GM12891 (cell line): ENCODE data around the gene ELK3.

ENCODE experiments used
- DNase-seq: peaks from one replicate; pipeline ENCODE4 v3.0.0; 2011; ENCODE audit warnings: low spot score; ENCODE audit not compliant: insufficient read length
- FAIRE-seq: peaks from 2 replicates; lab custom pipeline; 2011; peaks lifted over from hg19 to GRCh38; lab: Jason Lieb, UNC
- PAX5 ChIP-seq: IDR thresholded peaks from 2 replicates; pipeline ENCODE4 v1.6.1; 2011; ENCODE audit warnings: low read length, moderate library complexity, mild to moderate bottlenecking; ENCODE audit not compliant: insufficient read depth, severe bottlenecking
- POLR2A ChIP-seq: IDR thresholded peaks from 2 replicates; pipeline ENCODE4 v1.6.1; 2011; ENCODE audit warnings: low read depth, low read length, control low read depth
- POLR2AphosphoS5 ChIP-seq: IDR thresholded peaks from 2 replicates; pipeline ENCODE4 v1.6.1; 2011; ENCODE audit warnings: low read depth, low read length, control low read depth
- POU2F2 ChIP-seq: IDR thresholded peaks from 2 replicates; pipeline ENCODE4 v1.6.1; 2011; ENCODE audit warnings: low read depth, mild to moderate bottlenecking, control low read depth, low read length, moderate library complexity
- SPI1 ChIP-seq: IDR thresholded peaks from 2 replicates; pipeline ENCODE4 v1.6.1; 2011; ENCODE audit warnings: low read depth, low read length, control low read depth
- TAF1 ChIP-seq: IDR thresholded peaks from 2 replicates; pipeline ENCODE4 v1.6.1; 2011; ENCODE audit warnings: low read depth, low read length, control low read depth

ELK3 gene

DNA sequence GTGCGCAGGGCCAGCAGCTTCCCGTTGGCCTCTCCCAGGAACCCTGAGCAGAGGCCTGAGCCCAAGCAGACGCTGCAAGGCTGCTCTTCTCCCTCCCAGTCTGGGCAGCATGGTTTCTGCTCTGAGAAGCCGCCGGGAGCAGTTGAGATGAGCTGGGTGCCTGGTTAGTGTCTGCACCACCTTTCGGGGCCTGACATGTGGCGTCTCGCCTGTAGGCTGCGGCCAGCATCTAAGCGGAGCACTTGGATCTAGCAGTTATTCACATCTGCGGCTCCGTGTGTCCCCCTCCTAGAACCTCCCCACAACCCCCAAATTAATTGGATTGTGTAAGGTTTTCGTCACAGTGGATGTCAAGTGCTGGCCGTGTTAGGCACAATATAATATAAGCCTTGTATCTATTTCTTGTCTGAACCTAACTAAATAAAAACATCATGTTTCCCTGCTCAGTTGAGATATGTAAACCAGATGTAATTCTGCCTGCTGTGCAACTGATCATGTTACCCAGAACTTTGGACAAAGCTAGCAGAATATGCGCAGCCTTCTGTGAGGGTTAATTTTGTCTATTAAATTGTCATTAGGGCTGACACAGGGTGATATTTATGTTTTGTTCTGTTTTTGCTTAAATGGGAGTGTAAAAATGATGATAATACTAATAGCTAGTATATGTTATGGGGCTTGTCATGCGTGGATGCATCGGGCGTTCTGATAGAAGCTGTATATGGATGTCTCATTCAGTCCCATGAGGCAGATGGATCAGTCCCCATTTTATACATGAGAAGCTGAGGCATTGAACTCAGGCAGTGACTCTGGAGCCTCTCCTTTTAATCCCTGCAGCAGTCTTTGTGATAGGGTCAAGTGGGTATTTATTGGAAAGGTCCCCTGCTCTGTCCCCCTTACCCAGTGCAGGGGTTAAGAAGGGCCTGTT, 45.8 kb downstream of the ELK3 start:
- FAIRE-seq (no peak), DNase-seq (no peak)
- TF ChIP-seq POU2F2, result no peak
- TF ChIP-seq PAX5, result no peak
- 0 out of 2 replicates have a peak, but pooled peaks have one; percentile 28 for TF ChIP-seq POLR2AphosphoS5
- no peak for TF ChIP-seq SPI1

DNA sequence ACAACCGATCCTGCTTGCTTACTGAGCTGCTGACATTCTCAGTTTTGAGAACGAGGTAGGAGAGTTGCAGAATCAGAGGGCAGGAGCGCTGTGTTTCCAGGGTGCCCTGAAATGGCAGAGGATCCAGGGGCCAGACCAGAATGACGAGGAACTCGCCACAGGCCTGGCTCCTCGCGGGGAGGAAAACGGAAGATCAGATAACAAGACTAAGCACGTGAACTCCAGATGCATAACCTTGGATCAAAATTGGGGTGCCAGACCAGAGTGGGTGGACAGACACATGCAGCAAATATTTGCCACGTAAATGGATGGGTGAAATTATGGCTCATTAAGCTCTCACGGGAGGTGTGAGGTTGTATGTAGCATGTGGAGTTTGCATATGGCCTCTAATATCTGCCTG, 46.5 kb downstream of the ELK3 start:
- FAIRE-seq (no peak), DNase-seq (no peak)
- TF ChIP-seq POLR2A, result no peak
- no peak for TF ChIP-seq SPI1
- no peak for TF ChIP-seq POU2F2
- TF ChIP-seq TAF1, result no peak
- TF ChIP-seq POLR2AphosphoS5, result no peak
- TF ChIP-seq PAX5, result no peak

DNA sequence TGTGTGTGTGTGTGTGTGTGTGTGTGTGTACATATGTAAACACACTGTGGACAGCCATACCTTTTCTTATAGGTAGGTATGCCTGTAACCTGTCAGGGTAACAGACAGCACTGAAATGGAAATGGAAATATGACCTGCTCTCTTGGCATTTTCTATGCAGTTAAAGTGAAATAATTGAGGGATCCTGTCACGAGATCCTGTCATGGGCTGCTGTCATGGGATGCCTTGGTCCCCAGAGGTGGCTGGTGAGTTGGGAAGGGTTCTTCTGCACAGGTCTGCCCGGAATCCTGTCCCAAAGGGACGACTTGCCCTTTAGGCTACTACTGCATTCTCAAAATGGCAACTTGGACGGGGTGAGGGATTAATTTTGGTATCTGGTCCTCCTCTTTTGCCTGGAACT, 47.3 kb downstream of the ELK3 start:
- DNase-seq, result no peak
- TF ChIP-seq POLR2AphosphoS5, result no peak
- TF ChIP-seq SPI1, result no peak
- no peak for TF ChIP-seq PAX5
- TF ChIP-seq POLR2A, result no peak
- TF ChIP-seq TAF1, result no peak
- no peak for FAIRE-seq

DNA sequence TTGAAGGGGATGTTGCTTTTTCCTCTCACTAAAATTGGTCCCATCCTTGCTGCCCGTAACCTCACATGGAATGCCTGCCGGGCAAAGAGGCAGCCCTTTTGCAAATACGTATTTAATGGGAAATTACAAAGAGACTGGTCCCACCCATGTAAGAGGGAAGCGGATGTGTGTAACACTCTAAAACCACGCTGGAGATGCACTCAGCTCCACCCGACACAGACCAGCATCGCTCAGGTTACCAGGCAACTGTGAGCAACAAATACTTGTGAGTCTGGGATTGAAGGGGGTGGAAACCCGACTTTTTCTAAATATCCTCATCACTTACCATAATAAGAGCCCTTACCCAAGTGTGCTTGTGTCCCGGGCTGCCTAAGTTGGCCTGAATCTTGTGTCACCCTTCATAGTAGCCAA, 47.7 kb downstream of the ELK3 start:
- DNase-seq (no peak), FAIRE-seq (no peak)
- TF ChIP-seq POLR2A (no peak), POU2F2 (no peak), TAF1 (no peak), SPI1 (no peak), POLR2AphosphoS5 (no peak), PAX5 (no peak)

DNA sequence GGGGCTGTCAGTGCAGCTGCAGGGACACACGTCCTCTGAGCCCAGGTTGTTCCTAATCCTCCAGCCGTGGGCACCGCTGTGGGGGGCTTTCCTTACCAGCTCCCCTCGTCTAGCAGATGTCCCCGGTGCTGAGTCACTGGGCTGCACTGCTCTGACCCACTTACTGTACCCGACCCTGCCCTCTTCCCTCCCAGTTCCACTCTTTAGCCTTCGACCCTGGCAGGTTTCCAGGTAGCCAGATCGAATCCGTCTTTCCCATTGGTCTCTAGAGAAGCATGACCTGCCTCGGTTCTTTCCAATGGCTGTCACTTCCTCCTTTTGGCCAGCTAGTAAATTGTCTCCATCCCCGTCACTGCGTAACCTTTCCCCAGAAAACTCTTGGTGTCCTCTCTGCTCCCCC, 48.4 kb downstream of the ELK3 start:
- no peak for FAIRE-seq

DNA sequence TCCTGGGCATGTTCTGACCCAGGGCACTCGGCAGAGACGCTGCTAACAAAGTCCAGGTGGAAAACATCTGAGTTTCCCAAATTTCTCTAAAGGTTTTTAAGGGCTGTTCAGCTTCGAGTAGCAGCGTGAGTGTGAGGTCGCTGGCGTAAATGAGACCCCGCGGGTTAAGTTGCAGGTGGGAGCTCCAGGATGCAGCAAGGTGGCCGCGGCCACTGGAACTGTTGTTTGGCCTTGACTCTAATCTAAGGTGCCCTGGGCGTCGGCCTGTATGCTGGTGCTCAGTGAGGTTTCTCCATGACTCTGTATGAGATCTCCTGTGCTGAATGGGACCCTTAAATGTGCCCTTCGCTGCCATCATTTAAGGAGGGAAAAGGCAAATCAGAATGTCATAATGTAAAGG, 50.7 kb downstream of the ELK3 start:
- no peak for DNase-seq
- TF ChIP-seq SPI1 (no peak), POLR2A (no peak)
- no peak for FAIRE-seq

More for the DNA sequence above, 48.4 kb downstream of the ELK3 start:
- TF ChIP-seq POLR2AphosphoS5 (no peak), POU2F2 (no peak), POLR2A (no peak), PAX5 (no peak), SPI1 (no peak), TAF1 (no peak)
- no peak for DNase-seq

DNA sequence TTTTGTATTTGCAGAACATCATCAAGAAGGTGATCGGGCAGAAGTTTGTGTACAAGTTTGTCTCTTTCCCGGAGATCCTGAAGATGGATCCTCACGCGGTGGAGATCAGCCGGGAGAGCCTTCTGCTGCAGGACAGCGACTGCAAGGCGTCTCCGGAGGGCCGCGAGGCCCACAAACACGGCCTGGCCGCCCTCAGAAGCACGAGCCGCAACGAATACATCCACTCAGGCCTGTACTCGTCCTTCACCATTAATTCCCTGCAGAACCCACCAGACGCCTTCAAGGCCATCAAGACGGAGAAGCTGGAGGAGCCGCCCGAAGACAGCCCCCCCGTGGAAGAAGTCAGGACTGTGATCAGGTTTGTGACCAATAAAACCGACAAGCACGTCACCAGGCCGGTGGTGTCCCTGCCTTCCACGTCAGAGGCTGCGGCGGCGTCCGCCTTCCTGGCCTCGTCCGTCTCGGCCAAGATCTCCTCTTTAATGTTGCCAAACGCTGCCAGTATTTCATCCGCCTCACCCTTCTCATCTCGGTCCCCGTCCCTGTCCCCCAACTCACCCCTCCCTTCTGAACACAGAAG, 52.8 kb downstream of the ELK3 start:
- DNase-seq (no peak), FAIRE-seq (no peak)
- TF ChIP-seq SPI1, result no peak

DNA sequence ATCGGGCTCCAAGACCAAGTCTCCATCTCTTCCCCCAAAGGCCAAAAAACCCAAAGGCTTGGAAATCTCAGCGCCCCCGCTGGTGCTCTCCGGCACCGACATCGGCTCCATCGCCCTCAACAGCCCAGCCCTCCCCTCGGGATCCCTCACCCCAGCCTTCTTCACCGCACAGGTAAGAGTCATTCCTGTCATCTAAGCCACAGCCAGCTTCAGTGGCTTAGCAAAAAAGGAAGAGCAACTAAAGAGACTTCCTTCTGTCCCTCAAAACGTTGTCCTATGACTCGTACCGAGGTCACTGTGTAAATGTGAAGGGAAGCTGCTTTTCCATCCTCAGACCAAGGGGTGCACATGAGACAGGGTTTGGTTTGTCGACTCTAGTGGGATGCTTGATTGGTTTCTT, 53.4 kb downstream of the ELK3 start:
- DNase-seq, result no peak
- FAIRE-seq, result no peak

DNA sequence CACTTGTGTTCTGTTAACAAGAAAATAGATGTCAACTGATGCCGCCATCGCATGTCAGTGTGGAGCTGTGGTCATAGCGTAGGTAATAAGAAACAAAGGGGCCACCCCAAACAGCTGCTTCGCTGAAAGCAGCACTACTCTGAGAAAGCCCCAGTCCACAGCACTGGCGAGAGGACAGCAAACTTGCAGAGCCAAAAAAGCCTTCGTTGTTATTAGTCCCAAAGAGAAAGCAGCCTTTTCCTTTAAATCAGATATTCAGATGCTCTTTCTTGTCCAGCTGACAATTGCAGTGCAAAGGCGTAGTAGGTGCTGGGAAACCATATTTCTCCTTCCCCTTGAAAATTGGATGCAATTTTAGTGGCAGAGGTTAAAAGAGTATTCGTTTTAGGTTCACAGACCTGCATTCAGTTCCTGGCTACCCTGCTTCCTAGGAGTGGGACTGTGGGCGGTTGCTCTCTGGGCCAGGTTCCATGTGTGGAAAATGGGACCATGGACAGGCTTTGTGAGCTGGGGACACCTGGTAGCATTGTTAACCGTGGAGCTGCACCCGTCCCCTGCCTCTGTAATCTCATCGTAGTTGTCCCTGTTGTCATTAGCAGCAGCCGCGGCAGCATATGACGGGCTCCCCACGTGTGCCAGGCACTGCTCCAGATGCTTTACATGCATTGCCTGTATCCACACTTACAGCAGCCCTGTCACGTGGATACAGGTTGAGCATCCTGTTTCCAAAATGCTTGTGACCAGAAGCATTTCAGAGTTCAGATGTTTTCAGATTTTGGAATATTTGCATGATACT, 54.2 kb downstream of the ELK3 start:
- DNase-seq, result no peak
- TF ChIP-seq POU2F2 (no peak), SPI1 (no peak), PAX5 (no peak)

More for the DNA sequence above, 53.4 kb downstream of the ELK3 start:
- TF ChIP-seq POLR2AphosphoS5 (no peak), SPI1 (0 out of 2 replicates have a peak, but pooled peaks have one; percentile 21), TAF1 (no peak), POU2F2 (no peak)

More for the DNA sequence above, 54.2 kb downstream of the ELK3 start:
- FAIRE-seq, result no peak
